HL-60 (cell line): Measurements from ENCODE around the gene CSAD.

Experiments
- DNase-seq, 2 experiments: peaks; one replicate each; pipeline ENCODE4 v3.0.0-alpha.2; 2010 to 2020; ENCODE audit warnings: low read depth in 1 of 2, low spot score in 1 of 2
- H3K27ac ChIP-seq: fragments of 250-450 bp; sonication (Bioruptor Pico); replicated peaks from 2 replicates; pipeline ENCODE4 v1.5.1; 2020; ENCODE audit warnings: mild to moderate bottlenecking, moderate library complexity
- H3K27me3 ChIP-seq: fragments of 250-450 bp; sonication (Bioruptor Pico); 2 replicates; pipeline ENCODE4 v1.5.1; 2021; ENCODE audit warnings: mild to moderate bottlenecking, moderate library complexity; ENCODE audit not compliant: insufficient read depth, poor library complexity, severe bottlenecking
- H3K4me3 ChIP-seq: replicated peaks from 2 replicates; pipeline ENCODE4 v1.5.1; 2011; ENCODE audit warnings: mild to moderate bottlenecking, control low read depth, low read length; ENCODE audit not compliant: insufficient read depth
- GABPA ChIP-seq: IDR thresholded peaks from 2 replicates; pipeline ENCODE4 v1.6.1; 2012; ENCODE audit warnings: low read depth
- POLR2AphosphoS5 ChIP-seq: IDR thresholded peaks from 2 replicates; pipeline ENCODE4 v1.6.1; 2012; ENCODE audit warnings: low read depth
- REST ChIP-seq: IDR thresholded peaks from 2 replicates; pipeline ENCODE4 v1.6.1; 2012; ENCODE audit warnings: low read depth; ENCODE audit not compliant: insufficient replicate concordance
- SPI1 ChIP-seq: IDR thresholded peaks from 2 replicates; pipeline ENCODE4 v1.6.1; 2012; ENCODE audit warnings: low read depth, mild to moderate bottlenecking, borderline replicate concordance
- TF ChIP-seq, protein P1 (sequence below): IDR thresholded peaks from one replicate; pipeline ENCODE4 v1.5.1; 2011; ENCODE audit warnings: low read length, control low read depth, inconsistent platforms; ENCODE audit not compliant: insufficient read depth

Gene CSAD

GRCh38 chr12:53223389-53224060 lies 42.8 kb upstream of the CSAD start:
- no peak overlapping the region for H3K27ac ChIP-seq
- peak in 1 of 2 experiments; percentile 37 for DNase-seq
- TF ChIP-seq REST (no peak), POLR2AphosphoS5 (no peak), GABPA (no peak), SPI1 (no peak)
- TF ChIP-seq, protein P1, sequence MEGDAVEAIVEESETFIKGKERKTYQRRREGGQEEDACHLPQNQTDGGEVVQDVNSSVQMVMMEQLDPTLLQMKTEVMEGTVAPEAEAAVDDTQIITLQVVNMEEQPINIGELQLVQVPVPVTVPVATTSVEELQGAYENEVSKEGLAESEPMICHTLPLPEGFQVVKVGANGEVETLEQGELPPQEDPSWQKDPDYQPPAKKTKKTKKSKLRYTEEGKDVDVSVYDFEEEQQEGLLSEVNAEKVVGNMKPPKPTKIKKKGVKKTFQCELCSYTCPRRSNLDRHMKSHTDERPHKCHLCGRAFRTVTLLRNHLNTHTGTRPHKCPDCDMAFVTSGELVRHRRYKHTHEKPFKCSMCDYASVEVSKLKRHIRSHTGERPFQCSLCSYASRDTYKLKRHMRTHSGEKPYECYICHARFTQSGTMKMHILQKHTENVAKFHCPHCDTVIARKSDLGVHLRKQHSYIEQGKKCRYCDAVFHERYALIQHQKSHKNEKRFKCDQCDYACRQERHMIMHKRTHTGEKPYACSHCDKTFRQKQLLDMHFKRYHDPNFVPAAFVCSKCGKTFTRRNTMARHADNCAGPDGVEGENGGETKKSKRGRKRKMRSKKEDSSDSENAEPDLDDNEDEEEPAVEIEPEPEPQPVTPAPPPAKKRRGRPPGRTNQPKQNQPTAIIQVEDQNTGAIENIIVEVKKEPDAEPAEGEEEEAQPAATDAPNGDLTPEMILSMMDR: no peak
- H3K27me3 ChIP-seq: no peaks in the 10 kb centered on the region
- H3K4me3 ChIP-seq: no peak overlapping the region

GRCh38 chr12:53222806-53223261 lies 42.1 kb upstream of the CSAD start:
- Histone ChIP-seq H3K27me3 (no peaks in the 10 kb centered on the region), H3K4me3 (no peak overlapping the region), H3K27ac (no peak overlapping the region)
- DNase-seq: no peak
- TF ChIP-seq GABPA (no peak), REST (no peak), POLR2AphosphoS5 (no peak), SPI1 (no peak)
- TF ChIP-seq, protein P1: no peak

- TF ChIP-seq, protein P1: no peak
- no peak for TF ChIP-seq SPI1
- DNase-seq: no peak
- no peak overlapping the region for H3K27ac ChIP-seq
- no peaks in the 10 kb centered on the region for H3K27me3 ChIP-seq
- peak overlapping the region; percentile 54 for H3K4me3 ChIP-seq
Observed at GRCh38 chr12:53222170-53222721, 41.5 kb upstream of the CSAD start.
